Transverse colon (tissue), 4 donors: ENCODE measurements around the gene CDCA4. TPM values are rescaled to one million over a fixed set of nuclear protein-coding genes. Genes with fewer than 3 reads are reported as not detected.

ENCODE experiments used
- DNase-seq: peaks from one replicate; pipeline ENCODE4 v3.0.0-alpha.2; 2019
- H3K27ac ChIP-seq, 4 donors: fragments of 200-600 bp; sonication (generic); 2 replicates each; pipeline ENCODE4 v1.5.1; 2016 to 2018; ENCODE audit warnings: inconsistent platforms in 4 of 4
- H3K27me3 ChIP-seq: fragments of 200-600 bp; sonication (generic); 2 replicates; pipeline ENCODE4 v1.5.1; 2017; ENCODE audit warnings: inconsistent platforms
- H3K36me3 ChIP-seq, 4 donors: fragments of 200-600 bp; sonication (generic); 2 replicates each; pipeline ENCODE4 v1.5.1; 2017 to 2019; ENCODE audit warnings: inconsistent platforms in 4 of 4
- H3K4me1 ChIP-seq, 4 donors: fragments of 200-600 bp; sonication (generic); 2 replicates each; pipeline ENCODE4 v1.5.1; 2017 to 2020; ENCODE audit warnings: inconsistent platforms in 4 of 4
- H3K4me3 ChIP-seq, 4 donors: fragments of 200-600 bp; sonication (generic); 1 replicate in 1 of 4; 2 replicates in 3 of 4; pipeline versions ENCODE4 v1.5.1 to v1.6.1; 2017 to 2019; ENCODE audit warnings: inconsistent platforms in 4 of 4
- H3K9me3 ChIP-seq, 2 donors: fragments of 200-600 bp; sonication (generic); 2 replicates each; pipeline ENCODE4 v1.5.1; 2017 to 2019; ENCODE audit warnings: inconsistent platforms in 2 of 2
- CTCF ChIP-seq, 5 experiments: fragments of 200-600 bp in 3 of 5; fragments of 450-650 bp in 2 of 5; sonication (generic) in 3 of 5; IDR thresholded peaks; 1 replicate in 2 of 5; 2 replicates in 3 of 5; pipeline ENCODE4 v1.5.1; 2016 to 2017; ENCODE audit warnings: antibody characterized with exemption in 5 of 5, inconsistent platforms in 3 of 5, mild to moderate bottlenecking in 2 of 5, moderate library complexity in 1 of 5
- EP300 ChIP-seq: sonication (generic); formaldehyde crosslinking; IDR thresholded peaks from one replicate; pipeline ENCODE4 v1.6.1; 2017; ENCODE audit warnings: antibody characterized with exemption, low read depth
- POLR2A ChIP-seq: fragments of 450-650 bp; IDR thresholded peaks from one replicate; pipeline ENCODE4 v1.6.1; 2016; ENCODE audit warnings: antibody characterized with exemption, mild to moderate bottlenecking, moderate library complexity
- POLR2AphosphoS5 ChIP-seq, 3 donors: sonication (generic); formaldehyde crosslinking; IDR thresholded peaks; one replicate each; pipeline ENCODE4 v1.6.1; 2016; ENCODE audit warnings: antibody characterized with exemption in 3 of 3
- WGBS, 2 donors: methylation state at CpG; one replicate each; pipeline ENCODE4 v1.1.5; 2018; ENCODE audit warnings: low coverage in 1 of 2; 5-methylcytosine and 5-hydroxymethylcytosine counted together
- in situ Hi-C, 4 donors: fragments of 200-750 bp; cut with MboI; loops; one replicate each; pipeline versions ENCODE4 v1.15.0 to v1.15.1; 2017; ENCODE audit warnings: low sequenced_read_pairs in 3 of 4, low pct_ligation_motif_present in 1 of 4, low pct_unique_long_range_greater_than_20kb in 1 of 4
- intact Hi-C: fragments of 100-400 bp; cut with DNase I; formaldehyde crosslinking; loops from one replicate; pipeline ENCODE4 v1.15.1; 2023; ENCODE audit warnings: low total_unique reads
- total RNA-seq, 4 donors: library from RNA; depleted of rRNA; stranded (reverse); fragments of >200 nt; gene quantifications; one replicate each; pipeline ENCODE4 v1.1.0, GENCODE V29; 2016

The CDCA4 gene
- total RNA-seq, 4 donors from 2014 or later: 0.80 to 7.5 (median 4.5) TPM

- Histone ChIP-seq H3K4me3 (no peak overlapping the region), H3K4me1 (no peaks in the 10 kb centered on the region), H3K27ac (no peak overlapping the region), H3K27me3 (no peaks in the 10 kb centered on the region), H3K36me3 (no peaks in the 10 kb centered on the region), H3K9me3 (no peaks in the 10 kb centered on the region)
- intact Hi-C loops (no loop called here), in situ Hi-C loops (no loop called here)
- no peak for DNase-seq
- no peak for TF ChIP-seq EP300
- TF ChIP-seq POLR2AphosphoS5 (IDR thresholded peaks at IDR 0.05): no peak
- WGBS, 2 donors: 80 to 91% methylated on average over 2 to 6 of the region's 6 CpGs
Measured at GRCh38 chr14:104994978-104995377, 25.9 kb downstream of the CDCA4 start.

- no peak for DNase-seq
- H3K9me3 ChIP-seq: no peaks in the 10 kb centered on the region
Measured at GRCh38 chr14:104993808-104994591, 26.9 kb downstream of the CDCA4 start.

GRCh38 chr14:104993306-104993705 lies 27.6 kb downstream of the CDCA4 start:
- in situ Hi-C loops: no loop called here
- Histone ChIP-seq H3K4me1 (no peaks in the 10 kb centered on the region), H3K27ac (no peak overlapping the region), H3K4me3 (no peak overlapping the region), H3K27me3 (no peaks in the 10 kb centered on the region), H3K36me3 (no peaks in the 10 kb centered on the region), H3K9me3 (no peaks in the 10 kb centered on the region)
- DNase-seq: no peak
- 86% methylated on average over 12 of the region's 12 CpGs; no CpG with 5 or more reads in 1 of the 2 donors for WGBS, 2 donors
- TF ChIP-seq POLR2A: no peak
- TF ChIP-seq POLR2AphosphoS5 (IDR thresholded peaks at IDR 0.05): no peak
- no peak for TF ChIP-seq EP300
- no peak for TF ChIP-seq CTCF (IDR thresholded peaks at IDR 0.05)
- intact Hi-C loops: no loop called here

More at GRCh38 chr14:104993808-104994591, 26.9 kb downstream of the CDCA4 start:
- WGBS, 2 donors: 85% methylated on average over 22 of the region's 22 CpGs; no CpG with 5 or more reads in 1 of the 2 donors
- Histone ChIP-seq H3K4me3 (no peak overlapping the region), H3K27me3 (no peaks in the 10 kb centered on the region), H3K4me1 (no peaks in the 10 kb centered on the region), H3K27ac (no peak overlapping the region), H3K36me3 (no peaks in the 10 kb centered on the region)
- in situ Hi-C loops: no loop called here
- TF ChIP-seq CTCF (IDR thresholded peaks at IDR 0.05): no peak
- no peak for TF ChIP-seq EP300
- no peak for TF ChIP-seq POLR2A
- no peak for TF ChIP-seq POLR2AphosphoS5 (IDR thresholded peaks at IDR 0.05)
- intact Hi-C loops: no loop called here

- no peaks in the 10 kb centered on the region for H3K27me3 ChIP-seq
- no peak for TF ChIP-seq CTCF (IDR thresholded peaks at IDR 0.05)
- TF ChIP-seq POLR2AphosphoS5 (IDR thresholded peaks at IDR 0.05): no peak
- TF ChIP-seq EP300: no peak
- no peak for TF ChIP-seq POLR2A
- no peaks in the 10 kb centered on the region for H3K36me3 ChIP-seq
- intact Hi-C loops (no loop called here), in situ Hi-C loops (no loop called here)
- no peaks in the 10 kb centered on the region for H3K4me1 ChIP-seq
- H3K4me3 ChIP-seq: no peak overlapping the region
- WGBS, 2 donors: 95 to 97% methylated on average over 6 to 11 of the region's 11 CpGs
- no peak for DNase-seq
- no peaks in the 10 kb centered on the region for H3K9me3 ChIP-seq
- no peak overlapping the region for H3K27ac ChIP-seq
Measured at GRCh38 chr14:104992501-104992900, 28.4 kb downstream of the CDCA4 start.

GRCh38 chr14:104991896-104992230 lies 29.0 kb downstream of the CDCA4 start:
- in situ Hi-C loops: no loop called here
- TF ChIP-seq POLR2A (no peak), EP300 (no peak), CTCF (IDR thresholded peaks at IDR 0.05) (no peak), POLR2AphosphoS5 (IDR thresholded peaks at IDR 0.05) (no peak)
- H3K4me3 ChIP-seq: no peak overlapping the region
- DNase-seq: no peak
- WGBS, 2 donors: 98 to 99% methylated on average over 13 to 34 of the region's 34 CpGs
- no peak overlapping the region for H3K27ac ChIP-seq
- H3K4me1 ChIP-seq: peaks cover 0 to 4% (median 2%) of the 10 kb centered on the region in 4 donors
- no peaks in the 10 kb centered on the region for H3K36me3 ChIP-seq
- H3K9me3 ChIP-seq: no peaks in the 10 kb centered on the region
- H3K27me3 ChIP-seq: no peaks in the 10 kb centered on the region
- intact Hi-C loops: no loop called here
